Nephron (organoid): ENCODE results near the gene ELP4.

Source experiments
- H3K27ac Mint-ChIP-seq, 3 experiments: 2 replicates each; pipeline ENCODE4 v1.8.0; 2020; ENCODE audit warnings: mixed read lengths in 3 of 3, mild to moderate bottlenecking in 2 of 3, moderate library complexity in 1 of 3
- H3K27me3 Mint-ChIP-seq: 2 replicates; pipeline ENCODE4 v1.8.0; 2021; ENCODE audit warnings: low read depth, mild to moderate bottlenecking, moderate library complexity, mixed read lengths
- H3K36me3 Mint-ChIP-seq: 2 replicates; pipeline ENCODE4 v1.8.0; 2020; ENCODE audit warnings: low read depth, mixed read lengths
- H3K4me1 Mint-ChIP-seq: 2 replicates; pipeline ENCODE4 v1.8.0; 2020; ENCODE audit warnings: mixed read lengths
- H3K4me3 Mint-ChIP-seq, 3 experiments: 2 replicates each; pipeline ENCODE4 v1.8.0; 2020; ENCODE audit warnings: mild to moderate bottlenecking in 3 of 3, mixed read lengths in 3 of 3, moderate library complexity in 2 of 3
- H3K9me3 Mint-ChIP-seq: 2 replicates; pipeline ENCODE4 v1.8.0; 2020; ENCODE audit warnings: mixed read lengths
- CTCF ChIP-seq, 3 experiments: fragments of 200-600 bp; sonication (generic); IDR thresholded peaks; one replicate each; pipeline ENCODE4 v1.5.0; 2021; ENCODE audit warnings: antibody characterized with exemption in 3 of 3; ENCODE audit not compliant: unreplicated experiment in 3 of 3

The ELP4 gene

GRCh38 chr11:31822175-31822926 is 312.8 kb downstream of the ELP4 start:
- Mint-ChIP-seq H3K4me1 (peaks cover under 1% of the 10 kb centered on the region), H3K27me3 (no peaks in the 10 kb centered on the region), H3K36me3 (no peaks in the 10 kb centered on the region), H3K27ac (no peak overlapping the region), H3K4me3 (no peak overlapping the region), H3K9me3 (no peaks in the 10 kb centered on the region)
- no peak for TF ChIP-seq CTCF (IDR thresholded peaks at IDR 0.05; ENCODE audit: unreplicated experiment in 3 of 3)

GRCh38 chr11:31822927-31823643 is 313.5 kb downstream of the ELP4 start:
- no peak for TF ChIP-seq CTCF (IDR thresholded peaks at IDR 0.05; ENCODE audit: unreplicated experiment in 3 of 3)
- Mint-ChIP-seq H3K9me3 (no peaks in the 10 kb centered on the region), H3K4me3 (no peak overlapping the region), H3K27me3 (no peaks in the 10 kb centered on the region), H3K27ac (no peak overlapping the region), H3K36me3 (no peaks in the 10 kb centered on the region), H3K4me1 (no peaks in the 10 kb centered on the region)

GRCh38 chr11:31823644-31824331 is 314.2 kb downstream of the ELP4 start:
- Mint-ChIP-seq H3K27ac (no peak overlapping the region), H3K4me3 (no peak overlapping the region), H3K36me3 (no peaks in the 10 kb centered on the region), H3K27me3 (no peaks in the 10 kb centered on the region), H3K9me3 (no peaks in the 10 kb centered on the region), H3K4me1 (no peaks in the 10 kb centered on the region)
- TF ChIP-seq CTCF (IDR thresholded peaks at IDR 0.05; ENCODE audit: unreplicated experiment in 3 of 3) = no peak

- H3K36me3 Mint-ChIP-seq = no peaks in the 10 kb centered on the region
- no peaks in the 10 kb centered on the region for H3K27me3 Mint-ChIP-seq
- no peaks in the 10 kb centered on the region for H3K9me3 Mint-ChIP-seq
- no peak overlapping the region for H3K27ac Mint-ChIP-seq
- H3K4me1 Mint-ChIP-seq = no peaks in the 10 kb centered on the region
- TF ChIP-seq CTCF (IDR thresholded peaks at IDR 0.05; ENCODE audit: unreplicated experiment in 3 of 3) = no peak
- no peak overlapping the region for H3K4me3 Mint-ChIP-seq
Measured at GRCh38 chr11:31824332-31824878, 314.8 kb downstream of the ELP4 start.

GRCh38 chr11:31824879-31825837 is 315.6 kb downstream of the ELP4 start:
- no peaks in the 10 kb centered on the region for H3K4me1 Mint-ChIP-seq
- H3K27ac Mint-ChIP-seq = no peak overlapping the region
- H3K27me3 Mint-ChIP-seq = no peaks in the 10 kb centered on the region
- H3K9me3 Mint-ChIP-seq = no peaks in the 10 kb centered on the region
- H3K36me3 Mint-ChIP-seq = no peaks in the 10 kb centered on the region
- H3K4me3 Mint-ChIP-seq = no peak overlapping the region
- TF ChIP-seq CTCF (IDR thresholded peaks at IDR 0.05; ENCODE audit: unreplicated experiment in 3 of 3) = no peak
